ENCODE measurements around the gene OR51B6.

Gene OR51B6

DNA sequence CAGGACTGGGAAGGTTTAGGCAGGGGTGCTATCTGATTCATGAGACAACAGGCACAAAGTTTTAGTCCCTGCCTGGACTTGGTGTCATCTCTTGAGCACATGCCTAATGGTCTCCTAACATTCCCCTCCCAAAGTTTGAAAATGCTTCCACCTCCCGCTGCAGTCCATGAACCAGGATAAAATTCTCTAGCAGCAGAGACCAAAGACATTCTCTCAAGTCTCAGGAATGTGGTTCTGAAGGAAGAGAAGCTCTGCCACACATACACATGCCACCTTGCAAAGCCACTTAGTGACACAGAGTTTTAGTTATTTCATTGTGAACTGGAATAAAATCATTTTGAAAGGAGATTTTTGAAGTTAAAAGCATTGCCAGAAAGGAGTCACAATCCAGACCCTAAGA is 15.5 kb downstream of the OR51B6 start:
- DNase-seq, result no peak

DNA sequence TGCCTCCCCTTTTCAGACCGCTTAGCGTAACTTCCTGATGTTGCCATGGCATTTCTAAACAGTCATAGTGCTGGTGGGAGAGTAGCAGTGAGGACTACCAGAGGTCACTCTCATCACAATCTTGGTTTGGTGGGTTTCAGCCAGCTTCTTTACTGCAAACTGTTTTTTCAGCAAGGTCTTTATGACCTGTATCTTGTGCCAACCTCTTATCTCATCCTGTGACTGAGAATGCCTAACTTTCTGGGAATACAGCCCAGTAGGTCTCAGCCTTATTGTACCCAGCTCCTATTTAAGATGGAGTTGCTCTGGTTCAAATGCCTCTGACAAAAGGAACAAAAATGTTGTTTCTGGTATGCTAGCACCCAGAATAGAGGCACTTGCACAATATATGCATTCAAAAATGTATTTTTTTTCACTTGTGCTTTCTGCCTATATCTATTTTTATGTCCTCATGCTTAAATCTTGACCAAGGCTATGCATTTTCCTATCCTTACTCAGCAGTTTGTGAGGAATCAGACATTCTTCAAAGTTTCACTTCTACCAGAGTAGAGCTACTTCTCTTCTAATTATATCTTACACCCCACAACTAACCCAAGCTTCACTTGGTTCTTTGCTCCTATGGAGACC is 16.3 kb downstream of the OR51B6 start:
- DNase-seq, result no peak

DNA sequence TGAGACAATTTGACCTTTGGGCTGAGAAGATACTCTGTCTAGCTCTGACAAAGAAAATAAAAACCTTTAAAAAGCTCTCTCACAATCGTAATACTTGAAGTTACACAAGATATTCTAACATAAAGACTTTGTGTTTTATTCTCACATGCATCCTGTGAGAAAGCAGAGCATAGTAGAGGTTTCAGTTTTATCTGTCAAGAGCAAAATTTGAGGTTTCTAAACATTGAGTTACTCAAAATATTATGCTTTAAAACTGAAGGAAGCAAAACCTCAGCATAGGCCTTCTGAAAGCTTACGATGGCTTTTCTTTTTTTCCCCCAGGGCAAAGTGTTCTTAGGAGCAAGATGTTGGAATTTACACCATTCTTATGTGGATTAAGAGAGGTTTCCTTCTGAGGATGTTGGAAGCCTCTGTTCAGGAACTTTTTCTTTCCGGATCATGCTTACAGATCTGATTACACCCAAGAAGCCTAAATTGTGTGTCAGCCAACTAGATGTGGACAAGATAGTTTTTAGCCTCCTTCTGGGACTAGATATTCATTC is 17.3 kb downstream of the OR51B6 start:
- no peak for DNase-seq

DNA sequence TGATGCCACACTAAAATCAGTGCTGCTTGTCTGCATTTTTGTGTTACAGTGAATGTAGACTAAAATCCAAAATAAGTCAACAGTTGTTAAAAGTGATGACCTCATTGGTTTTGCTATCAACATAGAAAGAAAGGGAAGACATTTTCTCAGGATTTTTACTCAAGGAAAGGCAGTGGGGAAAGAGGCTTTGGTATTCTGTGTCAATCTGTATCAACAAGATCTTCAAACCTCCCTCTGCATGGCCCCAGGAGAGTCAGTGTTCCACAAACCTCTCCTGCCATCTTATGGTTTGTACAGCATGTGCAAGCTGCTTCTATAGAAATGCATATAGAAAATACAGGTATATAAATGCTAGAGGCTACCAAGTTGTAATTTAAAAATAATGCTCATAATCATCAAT is 18.5 kb downstream of the OR51B6 start:
- no peak for DNase-seq

DNA sequence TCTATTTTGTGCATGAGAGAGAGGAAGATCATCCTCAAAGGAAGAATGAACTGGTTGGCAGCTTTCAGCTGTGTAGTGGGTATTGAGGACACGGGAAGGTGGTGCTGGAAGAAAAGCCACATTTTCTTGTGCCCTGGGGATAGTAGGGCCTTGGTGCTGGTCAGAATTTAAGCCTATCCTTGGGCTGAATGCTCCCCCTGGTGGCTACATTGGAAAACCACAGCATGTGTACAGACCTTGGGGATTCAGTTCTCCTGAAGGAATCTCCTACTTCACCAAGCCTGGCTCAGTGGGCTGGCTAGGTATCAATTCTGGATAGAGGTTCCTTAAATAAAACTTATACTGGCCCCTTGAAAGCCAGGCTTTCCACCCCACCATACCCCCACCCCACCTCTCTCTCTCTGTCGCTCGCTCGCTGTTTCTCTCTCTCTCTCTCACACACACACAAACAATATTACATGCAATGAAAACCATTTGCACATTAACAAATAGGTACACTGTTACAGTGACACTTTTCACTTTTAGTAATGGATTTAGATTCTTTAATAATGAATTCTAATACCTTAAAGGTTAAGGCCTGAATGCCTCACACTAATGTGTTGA is 29.5 kb downstream of the OR51B6 start:
- DNase-seq, result no peak

DNA sequence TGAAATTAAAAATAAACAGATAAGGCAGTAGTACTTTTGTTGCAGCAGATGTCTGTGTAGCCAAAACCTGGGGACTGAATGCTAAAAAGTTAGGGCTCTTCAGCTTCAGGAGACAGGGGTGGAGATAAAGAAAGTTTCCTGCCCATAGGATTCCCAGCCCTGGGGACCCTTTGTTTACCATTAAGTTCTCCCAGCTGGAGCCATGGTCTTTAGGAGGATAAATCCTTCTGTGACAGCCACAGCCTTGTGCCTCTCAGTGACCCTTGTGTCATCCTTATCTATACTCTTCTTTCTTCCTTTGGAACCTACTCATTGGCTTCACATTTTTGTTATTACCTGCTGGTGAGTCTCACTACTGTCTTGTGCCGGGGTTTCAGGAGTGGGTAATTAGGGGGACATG is 32.3 kb downstream of the OR51B6 start, which contains the start of gene OR51M1:
Gene OR51M1, plus strand, starts transcription at position 237 of the 400 bp plus-strand sequence. CDS start 5,587 bp downstream, outside the sequence.
- no peak for DNase-seq

DNA sequence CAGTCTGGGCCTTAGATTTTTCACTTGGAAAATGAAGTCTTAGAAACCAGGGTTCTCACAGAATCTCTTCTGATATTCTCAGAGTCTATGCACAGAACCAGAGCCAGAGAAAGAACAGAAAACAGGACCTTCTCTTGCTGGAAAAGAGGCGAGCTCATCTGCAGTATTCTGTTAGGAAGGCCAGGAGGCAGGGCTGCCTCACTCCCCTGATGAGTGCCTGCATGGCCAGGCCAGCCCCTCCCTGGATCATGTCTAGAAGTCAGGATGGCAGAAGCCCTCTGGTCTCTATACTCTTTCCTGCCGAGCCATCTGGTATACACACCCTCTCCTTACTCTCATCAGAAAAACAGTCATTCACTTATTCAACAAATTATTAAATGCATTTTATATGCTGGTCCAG is 33.0 kb downstream of the OR51B6 start:
- DNase-seq, result no peak

DNA sequence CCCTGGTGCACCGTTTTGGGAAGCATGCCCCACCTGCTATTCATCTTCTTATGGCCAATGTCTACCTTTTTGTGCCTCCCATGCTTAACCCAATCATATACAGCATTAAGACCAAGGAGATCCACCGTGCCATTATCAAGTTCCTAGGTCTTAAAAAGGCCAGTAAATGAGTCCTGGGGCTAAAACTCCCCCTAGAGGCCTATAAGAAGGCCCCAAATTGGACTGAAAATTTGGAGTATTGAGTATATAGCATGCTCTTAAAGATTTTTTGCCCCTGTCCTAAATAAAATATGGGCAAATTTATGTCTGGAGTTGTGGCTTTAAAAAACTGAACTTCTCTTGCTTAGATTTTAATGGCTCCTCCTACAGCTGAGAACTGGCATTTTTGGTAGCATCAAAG is 38.9 kb downstream of the OR51B6 start:
- no peak for DNase-seq

DNA sequence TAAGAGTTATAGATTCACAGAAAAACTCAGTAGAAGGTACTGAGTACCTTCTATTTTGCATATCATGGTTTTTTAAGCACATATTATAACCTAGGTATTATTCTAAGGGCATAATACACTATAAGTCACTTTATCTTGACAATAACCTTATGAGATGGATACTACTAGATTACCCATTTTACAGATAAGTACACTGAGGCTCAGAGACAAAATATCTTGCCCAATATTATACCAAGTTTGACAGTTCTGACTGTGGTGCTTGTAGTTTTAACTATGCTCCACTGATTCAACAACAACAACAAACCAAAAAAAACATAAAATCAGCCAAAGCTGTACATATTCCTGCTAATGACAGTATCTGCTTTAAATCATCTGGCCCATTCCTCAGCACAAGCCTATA is 42.8 kb downstream of the OR51B6 start:
- no peak for DNase-seq

DNA sequence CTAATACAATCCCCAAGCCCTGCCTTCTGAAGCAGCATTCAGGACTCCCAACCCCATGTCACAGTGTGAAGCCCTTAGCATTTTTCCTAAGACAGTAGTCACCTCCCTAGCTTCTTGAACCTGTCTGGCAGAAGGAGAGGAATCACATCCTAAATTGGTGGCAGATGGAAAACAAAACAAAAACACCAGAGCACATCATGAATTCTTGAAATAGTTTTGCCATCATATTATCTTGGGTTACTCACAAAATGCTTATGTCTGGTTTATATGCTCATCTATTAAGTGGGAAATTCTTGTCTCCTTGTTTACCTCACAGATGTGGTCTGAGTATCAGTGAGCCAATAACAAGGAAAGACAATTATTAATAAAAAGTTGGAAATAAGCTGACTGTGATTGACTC is 47.6 kb downstream of the OR51B6 start:
- DNase-seq, result no peak
